Breast epithelium (tissue), 3 donors: ENCODE results near the gene ELOVL7.

ENCODE experiments used
- POLR2A ChIP-seq: fragments of 450-650 bp; IDR thresholded peaks from one replicate; pipeline ENCODE4 v1.6.1; 2016; ENCODE audit warnings: antibody characterized with exemption, mild to moderate bottlenecking, moderate library complexity
- POLR2AphosphoS5 ChIP-seq, 3 donors: sonication (generic); formaldehyde crosslinking; IDR thresholded peaks; one replicate each; pipeline ENCODE4 v1.6.1; 2017; ENCODE audit warnings: antibody characterized with exemption in 3 of 3
- TF ChIP-seq, protein P1 (sequence below), 3 donors: fragments of 450-650 bp; IDR thresholded peaks; one replicate each; pipeline ENCODE4 v1.5.1; 2016 to 2017; ENCODE audit warnings: antibody characterized with exemption in 3 of 3, mild to moderate bottlenecking in 3 of 3, moderate library complexity in 3 of 3

- TF ChIP-seq, protein P1, sequence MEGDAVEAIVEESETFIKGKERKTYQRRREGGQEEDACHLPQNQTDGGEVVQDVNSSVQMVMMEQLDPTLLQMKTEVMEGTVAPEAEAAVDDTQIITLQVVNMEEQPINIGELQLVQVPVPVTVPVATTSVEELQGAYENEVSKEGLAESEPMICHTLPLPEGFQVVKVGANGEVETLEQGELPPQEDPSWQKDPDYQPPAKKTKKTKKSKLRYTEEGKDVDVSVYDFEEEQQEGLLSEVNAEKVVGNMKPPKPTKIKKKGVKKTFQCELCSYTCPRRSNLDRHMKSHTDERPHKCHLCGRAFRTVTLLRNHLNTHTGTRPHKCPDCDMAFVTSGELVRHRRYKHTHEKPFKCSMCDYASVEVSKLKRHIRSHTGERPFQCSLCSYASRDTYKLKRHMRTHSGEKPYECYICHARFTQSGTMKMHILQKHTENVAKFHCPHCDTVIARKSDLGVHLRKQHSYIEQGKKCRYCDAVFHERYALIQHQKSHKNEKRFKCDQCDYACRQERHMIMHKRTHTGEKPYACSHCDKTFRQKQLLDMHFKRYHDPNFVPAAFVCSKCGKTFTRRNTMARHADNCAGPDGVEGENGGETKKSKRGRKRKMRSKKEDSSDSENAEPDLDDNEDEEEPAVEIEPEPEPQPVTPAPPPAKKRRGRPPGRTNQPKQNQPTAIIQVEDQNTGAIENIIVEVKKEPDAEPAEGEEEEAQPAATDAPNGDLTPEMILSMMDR (IDR thresholded peaks at IDR 0.05): no peak
- TF ChIP-seq POLR2A (no peak), POLR2AphosphoS5 (IDR thresholded peaks at IDR 0.05) (no peak)
Observed at GRCh38 chr5:60822285-60822556, 21.8 kb downstream of the ELOVL7 start.
